Skeletal muscle tissue (tissue), 4 donors: ENCODE data around the gene DFFA. TPM values are rescaled to one million over a fixed set of nuclear protein-coding genes. Genes with fewer than 3 reads are reported as not detected.
"Not testable (repeated sequence)": the region's sequence is repeated elsewhere in the genome, so short reads cannot be mapped to it uniquely, and the experiment has no call there.

Experiments
- H3K27ac ChIP-seq: one replicate; pipeline ENCODE4 v1.7.0; 2013; ENCODE audit warnings: mild to moderate bottlenecking, low read depth, low read length, inconsistent platforms
- H3K27me3 ChIP-seq, 3 donors: one replicate each; pipeline ENCODE4 v1.7.0; 2013; ENCODE audit warnings: low read length in 3 of 3; ENCODE audit not compliant: control insufficient read depth in 3 of 3, insufficient read depth in 3 of 3
- H3K36me3 ChIP-seq, 3 donors: one replicate each; pipeline ENCODE4 v1.7.0; 2013; ENCODE audit warnings: low read length in 3 of 3; ENCODE audit not compliant: control insufficient read depth in 3 of 3, insufficient read depth in 3 of 3
- H3K4me1 ChIP-seq, 3 donors: one replicate each; pipeline ENCODE4 v1.7.0; 2013; ENCODE audit warnings: low read length in 3 of 3, mild to moderate bottlenecking in 3 of 3; ENCODE audit not compliant: control insufficient read depth in 3 of 3, insufficient read depth in 3 of 3
- H3K4me3 ChIP-seq, 3 donors: one replicate each; pipeline ENCODE4 v1.7.0; 2013; ENCODE audit warnings: low read length in 3 of 3
- H3K9ac ChIP-seq, 3 donors: one replicate each; pipeline ENCODE4 v1.7.0; 2013; ENCODE audit warnings: low read length in 3 of 3, mild to moderate bottlenecking in 3 of 3, moderate library complexity in 2 of 3, low read depth in 1 of 3
- H3K9me3 ChIP-seq, 3 donors: one replicate each; pipeline ENCODE4 v1.7.0; 2013; ENCODE audit warnings: low read length in 3 of 3; ENCODE audit not compliant: control insufficient read depth in 3 of 3
- total RNA-seq: library from RNA; depleted of rRNA; stranded (reverse); fragments of >200 nt; gene quantifications from one replicate; pipeline ENCODE4 v1.2.3, GENCODE V29; 2014
- donor health status: Osteomylitis.

DFFA gene
- total RNA-seq, 1 donor from 2014 or later, result 15.1 TPM

DNA sequence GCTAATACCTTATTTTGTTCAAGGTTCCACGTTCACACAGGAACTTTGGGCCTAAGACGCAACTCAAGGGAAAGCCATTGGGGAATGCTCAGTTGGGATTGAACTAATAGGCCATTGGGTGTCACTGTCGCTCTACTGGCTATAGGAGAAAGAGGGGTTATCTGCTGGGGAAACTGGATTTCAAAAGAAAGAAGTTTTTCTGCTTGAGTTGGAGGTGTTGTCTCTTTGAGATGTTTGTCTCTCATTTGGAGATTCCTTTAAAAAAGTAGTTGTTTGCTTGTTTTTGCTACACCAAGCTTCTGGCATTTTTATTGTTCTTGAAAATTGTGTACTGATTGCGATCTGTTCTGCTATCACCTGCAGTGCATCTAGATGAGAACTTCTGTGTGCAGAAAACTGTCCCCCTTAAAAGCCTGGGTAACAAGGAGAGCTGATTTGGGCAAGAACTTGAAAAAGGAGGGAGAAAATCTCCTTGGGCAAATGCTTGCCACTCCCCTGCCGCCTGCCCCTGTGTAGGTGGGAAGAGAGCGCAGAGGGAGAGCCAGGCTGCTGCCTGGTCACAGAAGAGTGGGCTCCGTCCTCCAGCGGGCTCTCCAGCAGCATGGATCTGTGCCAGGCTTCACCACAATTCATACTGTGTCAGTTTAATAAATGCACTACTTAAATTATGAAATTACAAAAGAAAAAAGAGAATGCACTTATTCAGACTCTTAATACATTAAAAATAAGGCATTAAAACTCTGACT lies 42.3 kb upstream of the DFFA start:
- Histone ChIP-seq H3K4me1 (peaks cover 27 to 44% (median 41%) of the 10 kb centered on the region in 3 donors), H3K27ac (no peak overlapping the region), H3K27me3 (no peaks in the 10 kb centered on the region), H3K4me3 (no peak overlapping the region), H3K36me3 (no peaks in the 10 kb centered on the region), H3K9me3 (no peaks in the 10 kb centered on the region), H3K9ac (no peak overlapping the region)

DNA sequence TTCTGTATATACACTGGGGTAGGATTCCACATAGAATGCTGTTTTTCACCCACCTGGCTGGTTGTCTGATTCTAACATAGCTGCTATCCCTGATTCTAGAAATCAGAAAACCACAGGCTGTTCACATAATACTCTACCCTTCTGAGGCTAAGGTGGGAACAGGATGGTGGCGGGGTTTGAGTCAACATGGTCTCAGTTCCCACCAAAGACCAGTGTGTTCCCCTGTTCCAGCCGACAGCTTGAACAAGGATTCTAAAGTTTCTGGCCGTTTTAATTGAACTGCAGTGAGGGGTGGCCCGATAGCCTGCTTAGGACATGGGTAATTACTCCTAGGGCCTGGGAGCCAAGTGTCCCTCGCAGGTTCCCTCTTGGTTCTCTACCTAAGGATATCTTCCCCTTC lies 40.9 kb upstream of the DFFA start:
- H3K27ac ChIP-seq, result no peak overlapping the region
- H3K27me3 ChIP-seq, result no peaks in the 10 kb centered on the region
- peaks cover 31 to 48% (median 44%) of the 10 kb centered on the region in 3 donors for H3K4me1 ChIP-seq
- no peaks in the 10 kb centered on the region for H3K9me3 ChIP-seq
- H3K9ac ChIP-seq, result peak overlapping the region in 1 of 3 donors; percentile 17
- no peaks in the 10 kb centered on the region for H3K36me3 ChIP-seq
- no peak overlapping the region for H3K4me3 ChIP-seq

DNA sequence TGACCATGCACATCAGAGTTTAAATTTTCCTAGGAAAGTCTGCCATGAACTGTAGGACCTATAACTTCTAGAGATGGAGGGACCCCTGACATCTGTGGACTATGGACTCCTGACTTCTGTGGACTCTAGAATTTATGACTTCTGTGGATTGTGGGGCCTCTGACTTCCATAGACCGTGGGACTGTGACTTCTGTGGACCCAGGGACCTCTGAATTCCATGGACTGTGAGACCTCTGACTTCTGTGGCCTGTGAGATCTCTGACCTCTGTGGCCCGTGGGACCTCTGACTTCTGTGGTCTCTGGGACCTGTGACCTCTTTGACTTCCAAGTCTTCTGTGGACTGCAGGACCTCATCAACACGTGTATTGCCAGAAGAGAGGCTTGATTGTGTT lies 39.2 kb upstream of the DFFA start:
- peaks cover 27 to 44% (median 43%) of the 10 kb centered on the region in 3 donors for H3K4me1 ChIP-seq
- no peaks in the 10 kb centered on the region for H3K27me3 ChIP-seq
- H3K9me3 ChIP-seq, result no peaks in the 10 kb centered on the region
- H3K4me3 ChIP-seq, result no peak overlapping the region
- H3K9ac ChIP-seq, result no peak overlapping the region
- H3K36me3 ChIP-seq, result no peaks in the 10 kb centered on the region
- no peak overlapping the region for H3K27ac ChIP-seq

DNA sequence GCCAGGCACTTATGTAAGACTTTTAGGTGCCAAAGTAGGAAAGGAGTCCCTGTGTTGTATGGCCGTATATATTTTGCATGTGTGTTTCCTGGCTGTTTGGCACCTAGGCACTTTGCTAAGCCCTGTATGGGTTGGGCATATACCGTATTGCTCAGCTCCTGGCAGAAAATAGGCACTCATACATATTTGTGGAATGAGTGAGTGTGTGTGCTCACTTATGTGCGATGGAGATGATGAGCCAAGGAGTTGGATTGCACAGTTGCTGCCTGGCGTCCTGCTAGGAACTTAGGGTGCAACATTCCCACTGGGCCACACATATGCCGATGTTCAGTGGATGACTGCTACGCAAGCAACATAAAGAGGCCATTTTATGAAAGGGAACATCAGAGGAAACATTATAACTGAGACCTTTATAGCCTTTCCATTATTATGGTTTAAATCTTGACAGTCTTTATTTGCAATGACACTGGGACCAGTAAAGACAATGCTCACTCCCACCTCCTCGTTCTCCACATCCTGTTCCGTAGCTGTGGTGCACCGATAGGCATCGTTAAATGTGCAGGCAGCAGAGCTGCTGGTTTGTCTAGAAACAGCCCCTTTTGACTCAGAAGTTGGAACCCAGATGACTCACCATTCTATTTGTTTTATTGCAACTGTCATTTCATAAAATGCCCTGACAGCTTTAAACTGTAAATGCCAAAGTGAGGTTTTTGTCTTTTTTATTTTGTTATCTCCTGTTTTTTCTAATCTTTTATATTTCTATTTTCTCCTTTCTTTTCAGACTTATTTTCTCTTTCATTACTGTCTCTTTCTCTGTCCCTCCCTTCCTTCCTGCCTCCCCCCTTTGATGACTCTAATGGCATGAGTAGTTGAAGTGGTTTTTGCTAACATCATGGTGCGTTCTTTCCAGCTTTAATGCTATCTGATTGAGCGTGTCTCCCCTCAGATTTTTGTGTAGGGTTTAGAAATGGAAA lies 38.5 kb upstream of the DFFA start:
- H3K27me3 ChIP-seq, result no peaks in the 10 kb centered on the region
- no peak overlapping the region for H3K27ac ChIP-seq
- H3K4me3 ChIP-seq, result no peak overlapping the region
- H3K36me3 ChIP-seq, result no peaks in the 10 kb centered on the region
- no peak overlapping the region for H3K9ac ChIP-seq
- no peaks in the 10 kb centered on the region for H3K9me3 ChIP-seq
- peaks cover 25 to 40% (median 39%) of the 10 kb centered on the region in 3 donors for H3K4me1 ChIP-seq

DNA sequence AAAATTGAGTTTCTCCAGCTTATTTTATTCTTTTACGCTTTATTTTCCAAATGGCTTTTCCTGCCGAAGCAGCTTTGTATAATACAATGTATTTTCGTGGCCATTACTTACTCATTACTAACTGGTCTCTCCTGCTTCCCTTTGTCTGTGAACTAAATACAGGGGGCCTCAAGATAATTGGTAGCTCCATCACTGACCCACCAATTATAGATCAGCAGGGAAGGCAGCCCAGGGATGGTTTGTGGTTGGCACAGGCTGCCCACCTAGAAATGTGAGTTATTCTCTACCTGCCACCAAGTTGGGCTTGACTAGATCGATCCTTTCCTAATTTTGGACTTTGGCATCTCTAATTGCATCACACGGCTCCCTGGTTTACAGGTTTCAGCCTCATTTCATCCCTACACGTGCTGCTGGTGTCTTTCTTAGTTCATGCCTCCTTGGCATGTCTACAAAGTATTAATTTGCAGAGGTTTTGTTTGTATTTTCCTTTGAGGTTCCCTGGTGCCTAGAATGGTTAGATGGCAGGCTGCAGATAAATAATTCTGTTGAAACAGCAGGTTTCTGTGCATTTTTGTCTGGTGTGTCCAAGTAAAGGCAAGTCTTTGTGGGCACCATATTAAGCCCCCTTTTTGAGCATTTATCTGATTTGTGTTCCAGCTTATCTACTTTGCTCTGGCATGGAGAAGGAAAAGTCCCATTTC lies 37.6 kb upstream of the DFFA start:
- Histone ChIP-seq H3K36me3 (no peaks in the 10 kb centered on the region), H3K27ac (no peak overlapping the region), H3K4me1 (peaks cover 18 to 34% (median 34%) of the 10 kb centered on the region in 3 donors), H3K27me3 (no peaks in the 10 kb centered on the region), H3K9me3 (no peaks in the 10 kb centered on the region), H3K9ac (no peak overlapping the region), H3K4me3 (no peak overlapping the region)

DNA sequence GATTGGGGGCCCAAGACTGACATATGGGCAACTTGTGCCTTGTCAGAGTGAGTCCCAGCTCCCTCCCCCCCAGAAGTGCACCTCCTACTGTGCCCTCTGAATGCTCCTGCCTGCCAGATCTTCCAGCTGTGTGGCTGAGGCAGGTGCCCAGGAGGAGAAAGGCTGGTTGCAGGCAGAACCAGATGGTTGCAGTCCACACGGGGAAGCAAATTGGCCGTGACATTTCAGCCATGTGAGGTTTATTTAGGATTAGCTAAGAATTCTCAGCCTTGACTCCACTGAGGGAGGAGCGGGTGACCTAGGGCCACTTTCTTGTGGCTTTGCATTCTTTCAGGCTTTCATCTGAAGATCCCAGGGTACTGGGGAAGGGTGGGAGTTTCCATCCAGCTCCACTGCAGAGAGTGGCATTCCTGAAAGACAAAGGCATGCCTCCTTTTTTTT lies 36.2 kb upstream of the DFFA start:
- H3K4me3 ChIP-seq, result no peak overlapping the region
- no peak overlapping the region for H3K9ac ChIP-seq
- no peak overlapping the region for H3K27ac ChIP-seq
- H3K27me3 ChIP-seq, result no peaks in the 10 kb centered on the region
- H3K4me1 ChIP-seq, result peaks cover 18 to 32% (median 27%) of the 10 kb centered on the region in 3 donors
- H3K9me3 ChIP-seq, result no peaks in the 10 kb centered on the region
- H3K36me3 ChIP-seq, result no peaks in the 10 kb centered on the region

DNA sequence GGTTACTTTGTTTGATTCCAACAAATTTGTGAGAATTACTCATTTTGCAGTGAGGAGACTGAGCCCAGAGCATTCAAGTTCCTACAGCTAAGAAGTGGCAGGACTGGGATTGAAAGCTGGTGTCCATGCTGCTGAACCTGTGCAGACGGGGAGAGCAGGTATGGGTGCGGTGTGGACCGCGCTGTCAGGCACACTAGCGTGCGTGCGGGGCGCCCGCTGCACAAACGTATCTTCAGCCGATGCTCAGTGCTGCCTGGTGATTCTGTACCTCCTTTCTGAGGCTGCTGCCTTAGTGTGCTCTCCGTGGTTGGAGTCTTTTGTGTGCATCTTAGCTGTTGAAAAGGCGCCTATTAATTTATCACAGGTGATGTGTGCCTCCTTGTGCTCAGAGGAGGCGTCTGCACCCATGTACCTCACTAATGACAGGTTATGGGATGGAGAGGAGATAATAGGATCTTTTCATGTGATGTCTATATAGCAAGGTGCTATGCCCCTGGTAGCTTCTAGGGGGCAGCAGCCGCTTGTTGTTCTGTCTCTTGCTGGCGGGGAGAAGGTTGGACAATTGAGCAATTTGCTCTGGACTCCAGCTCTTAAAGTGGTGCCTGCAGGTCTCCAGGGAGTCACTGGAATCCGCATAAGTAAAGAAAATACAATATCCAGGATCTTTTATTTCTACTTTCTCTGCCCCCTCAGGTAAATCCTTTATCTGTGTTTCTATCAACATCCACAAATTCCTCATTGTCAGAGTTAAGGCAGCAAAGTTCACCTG lies 35.0 kb upstream of the DFFA start:
- peaks cover 18 to 29% (median 26%) of the 10 kb centered on the region in 3 donors for H3K4me1 ChIP-seq
- no peak overlapping the region for H3K9ac ChIP-seq
- H3K4me3 ChIP-seq, result no peak overlapping the region
- no peaks in the 10 kb centered on the region for H3K36me3 ChIP-seq
- no peaks in the 10 kb centered on the region for H3K9me3 ChIP-seq
- H3K27me3 ChIP-seq, result no peaks in the 10 kb centered on the region
- H3K27ac ChIP-seq, result no peak overlapping the region

DNA sequence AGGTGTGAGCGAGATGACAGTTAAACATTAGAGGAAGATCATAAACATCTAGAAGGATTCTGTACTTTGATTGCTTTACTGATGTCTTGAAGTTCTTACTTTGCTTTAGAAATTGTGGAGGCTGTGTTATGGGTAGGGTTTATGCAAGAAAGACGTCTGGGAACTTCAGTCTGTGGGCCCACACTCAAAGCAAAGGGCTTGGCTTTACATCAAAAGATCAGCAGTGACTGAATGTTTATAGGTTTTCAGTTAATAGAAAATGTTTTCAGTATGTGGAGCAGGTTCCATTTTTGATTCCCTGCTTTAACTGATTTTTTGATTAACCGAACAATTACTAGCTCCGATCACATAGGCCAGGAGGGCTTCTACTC lies 34.3 kb upstream of the DFFA start:
- Histone ChIP-seq H3K4me1 (peaks cover 18 to 25% (median 22%) of the 10 kb centered on the region in 3 donors), H3K9ac (no peak overlapping the region), H3K27ac (no peak overlapping the region), H3K4me3 (no peak overlapping the region), H3K36me3 (no peaks in the 10 kb centered on the region), H3K9me3 (no peaks in the 10 kb centered on the region), H3K27me3 (no peaks in the 10 kb centered on the region)

DNA sequence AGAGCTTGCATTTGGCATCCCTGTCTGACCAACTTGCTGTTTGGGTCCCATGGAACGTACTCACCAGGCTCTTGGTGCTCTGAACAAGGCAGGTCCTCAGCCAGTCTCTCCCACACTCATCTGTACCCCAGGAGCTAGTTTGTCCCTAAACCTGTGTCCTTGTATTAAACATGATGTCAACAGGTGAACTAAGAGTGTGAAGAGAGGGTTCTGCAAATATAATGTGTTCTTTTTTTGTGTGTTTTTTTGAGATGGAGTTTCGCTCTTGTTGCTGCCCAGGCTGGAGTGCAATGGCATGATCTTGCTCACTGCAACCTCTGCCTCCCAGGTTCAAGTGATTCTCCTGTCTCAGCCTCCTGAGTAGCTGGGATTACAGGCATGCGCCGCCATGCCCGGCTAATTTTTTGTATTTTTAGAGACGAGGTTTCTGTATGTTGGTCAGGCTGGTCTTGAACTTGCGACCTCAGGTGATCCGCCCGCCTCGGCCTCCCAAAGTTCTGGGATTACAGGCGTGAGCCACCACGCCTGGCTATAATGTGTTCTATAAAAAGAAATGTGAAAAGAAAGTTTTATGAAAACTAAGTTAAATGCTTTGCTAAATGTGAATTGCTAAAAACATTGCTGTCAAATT lies 33.8 kb upstream of the DFFA start:
- not testable (repeated sequence) for H3K4me3 ChIP-seq, H3K9me3 ChIP-seq, H3K27me3 ChIP-seq, H3K36me3 ChIP-seq, H3K9ac ChIP-seq, H3K27ac ChIP-seq
- peaks cover 18 to 22% (median 21%) of the 10 kb centered on the region in 3 donors for H3K4me1 ChIP-seq
